Measurements from ENCODE around the gene ERBB4.

- TF ChIP-seq POLR2A (IDR thresholded peaks at IDR 0.05): no peak
- no peak for TF ChIP-seq CTCF (IDR thresholded peaks at IDR 0.05)
These were observed 638.1 kb downstream of the ERBB4 start for GRCh38 chr2:211900518-211900917.

Measured in uterus (tissue), 2 donors.